GM13977 (cell line): ENCODE measurements around the gene MFAP5.

Experiments used
- DNase-seq: peaks from one replicate; pipeline ENCODE4 v3.0.0; 2012; ENCODE audit warnings: low spot score
- CTCF ChIP-seq: IDR thresholded peaks from 2 replicates; pipeline ENCODE4 v1.5.1; 2012; ENCODE audit warnings: mild to moderate bottlenecking, control low read depth; ENCODE audit not compliant: insufficient read depth; ENCODE audit errors: extremely low read depth, missing control alignments
- in situ Hi-C: fragments of 300-500 bp; cut with MboI; formaldehyde crosslinking; loops from one replicate; pipeline ENCODE4 v1.12.0; 2022; ENCODE audit warnings: low sequenced_read_pairs, low pct_unique_long_range_greater_than_20kb, mixed read lengths, inconsistent platforms; ENCODE audit not compliant: unreplicated experiment

Gene MFAP5

GRCh38 chr12:8603856-8604255, 58.8 kb downstream of the MFAP5 start:
- no peak for DNase-seq
- in situ Hi-C loops, result no loop called here
- TF ChIP-seq CTCF, result no peak

GRCh38 chr12:8603286-8603685, 59.3 kb downstream of the MFAP5 start:
- no peak for DNase-seq
- in situ Hi-C loops, result no loop called here
- no peak for TF ChIP-seq CTCF

- in situ Hi-C loops, result no loop called here
- DNase-seq, result no peak
- TF ChIP-seq CTCF, result no peak
Measured at GRCh38 chr12:8596561-8596960, 66.1 kb downstream of the MFAP5 start.
